SK-N-MC (cell line): ENCODE results near the gene MACROD2.
"Not testable (repeated sequence)": the region's sequence is repeated elsewhere in the genome, so short reads cannot be mapped to it uniquely, and the experiment has no call there.

Experiments
- DNase-seq: peaks from one replicate; pipeline ENCODE4 v3.0.0-alpha.2; 2011; ENCODE audit warnings: low read depth, low spot score
- H3K27ac ChIP-seq: fragments of 200-600 bp; sonication (generic); 2 replicates; pipeline ENCODE4 v1.5.1; 2016; ENCODE audit warnings: mixed run types
- H3K36me3 ChIP-seq: fragments of 200-600 bp; sonication (generic); 2 replicates; pipeline ENCODE4 v1.6.1; 2017; ENCODE audit warnings: antibody characterized with exemption, low read length, mixed read lengths; ENCODE audit not compliant: insufficient read depth
- H3K4me3 ChIP-seq: fragments of 200-600 bp; sonication (generic); 2 replicates; pipeline ENCODE4 v1.5.1; 2016
- H3K9ac ChIP-seq: fragments of 200-600 bp; sonication (generic); 2 replicates; pipeline ENCODE4 v1.8.0; 2017; ENCODE audit warnings: mixed run types, mixed read lengths; ENCODE audit not compliant: insufficient read length
- H3K9me3 ChIP-seq: fragments of 200-600 bp; sonication (generic); 2 replicates; pipeline ENCODE4 v1.6.1; 2017; ENCODE audit warnings: low read depth, mild to moderate bottlenecking, antibody characterized with exemption, low read length, moderate library complexity, mixed read lengths
- EZH2 ChIP-seq: fragments of 200-600 bp; sonication (generic); IDR thresholded peaks from one replicate; pipeline ENCODE4 v1.6.1; 2017; ENCODE audit warnings: antibody characterized with exemption
- FOXP2 ChIP-seq: optimal IDR thresholded peaks from 2 replicates; pipeline ENCODE3; 2011; ENCODE audit warnings: mild to moderate bottlenecking, moderate library complexity; ENCODE audit not compliant: insufficient read depth; ENCODE audit errors: extremely low read length, control extremely low read depth
- POLR2AphosphoS5 ChIP-seq: IDR thresholded peaks from 2 replicates; pipeline ENCODE4 v1.6.1; 2012; ENCODE audit warnings: mild to moderate bottlenecking, low read depth, low read length, borderline replicate concordance

Gene MACROD2

DNA sequence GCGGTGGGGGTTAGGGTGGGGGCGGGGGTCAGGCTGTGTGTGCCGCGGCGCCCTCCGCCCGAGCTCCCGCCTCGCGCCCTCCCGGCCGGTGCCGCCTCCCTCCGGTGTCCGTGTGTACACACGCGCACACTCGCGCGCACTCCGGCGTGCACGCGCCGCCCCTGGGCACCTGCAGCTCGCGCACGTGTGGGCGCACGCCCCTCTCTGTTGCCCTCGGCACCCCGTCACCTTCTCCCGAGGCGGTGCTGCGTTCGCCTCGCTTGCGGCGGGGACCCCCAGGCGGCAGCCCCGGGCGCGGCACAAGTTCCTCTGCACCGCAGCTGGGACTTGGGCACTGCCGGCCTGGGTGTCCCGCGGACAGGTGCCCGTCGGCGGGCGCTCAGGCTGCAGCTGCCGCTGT, 525 bp downstream of the MACROD2 start:
- TF ChIP-seq EZH2, result no peak
- no peak for TF ChIP-seq POLR2AphosphoS5
- no peak for TF ChIP-seq FOXP2
- no peak for DNase-seq
- peak overlapping the region; percentile 70 for H3K4me3 ChIP-seq
- H3K36me3 ChIP-seq, result no peaks in the 10 kb centered on the region
- H3K9me3 ChIP-seq, result no peaks in the 10 kb centered on the region
- H3K27ac ChIP-seq, result no peak overlapping the region
- H3K9ac ChIP-seq, result no peak overlapping the region

DNA sequence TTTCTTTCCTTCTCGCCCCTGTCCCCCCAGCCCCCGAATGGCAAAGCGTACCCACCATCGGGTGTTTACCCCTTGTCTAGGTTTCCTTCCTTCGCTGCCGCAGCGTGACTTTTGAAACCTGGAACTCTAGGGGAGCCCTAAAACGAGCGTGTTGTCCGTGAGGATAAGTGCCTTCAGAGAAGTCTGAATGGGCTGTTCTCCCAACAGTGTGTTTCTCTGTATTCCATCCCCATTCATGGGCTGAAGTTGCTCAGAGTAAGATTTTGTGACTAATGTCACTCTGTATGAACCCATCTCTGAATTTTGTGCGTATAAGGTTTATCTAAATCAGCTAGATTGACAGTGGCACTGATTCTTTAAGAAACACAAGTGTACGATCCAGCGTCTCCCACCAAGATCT, 949 bp downstream of the MACROD2 start:
- H3K9ac ChIP-seq, result no peak overlapping the region
- no peaks in the 10 kb centered on the region for H3K9me3 ChIP-seq
- DNase-seq, result no peak
- H3K36me3 ChIP-seq, result no peaks in the 10 kb centered on the region
- no peak for TF ChIP-seq EZH2
- TF ChIP-seq FOXP2, result no peak
- no peak for TF ChIP-seq POLR2AphosphoS5
- H3K27ac ChIP-seq, result no peak overlapping the region
- peak overlapping the region; percentile 70 for H3K4me3 ChIP-seq

DNA sequence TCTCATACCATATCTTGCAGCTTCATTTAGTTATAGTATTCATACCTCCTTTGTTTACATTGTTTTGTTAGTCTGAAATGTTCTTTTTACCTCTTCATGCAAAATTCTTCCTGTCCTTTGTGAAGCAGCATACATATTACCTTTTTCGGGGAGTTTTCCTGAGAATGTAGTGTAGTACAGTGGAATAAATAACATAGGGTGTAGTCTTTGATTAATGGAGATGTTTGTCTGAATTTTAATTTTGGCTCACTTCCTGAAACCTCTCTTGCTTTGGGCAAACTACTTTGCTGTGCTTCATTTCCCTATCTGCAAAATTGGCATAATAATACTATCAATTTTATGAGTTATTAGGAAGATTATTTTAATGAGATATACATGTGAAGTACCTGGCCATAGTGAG, 5.6 kb downstream of the MACROD2 start:
- H3K9ac ChIP-seq, result no peak overlapping the region
- no peak for DNase-seq
- no peak overlapping the region for H3K27ac ChIP-seq
- H3K36me3 ChIP-seq, result no peaks in the 10 kb centered on the region
- no peak overlapping the region for H3K4me3 ChIP-seq
- TF ChIP-seq EZH2 (no peak), POLR2AphosphoS5 (no peak), FOXP2 (no peak)
- H3K9me3 ChIP-seq, result no peaks in the 10 kb centered on the region

DNA sequence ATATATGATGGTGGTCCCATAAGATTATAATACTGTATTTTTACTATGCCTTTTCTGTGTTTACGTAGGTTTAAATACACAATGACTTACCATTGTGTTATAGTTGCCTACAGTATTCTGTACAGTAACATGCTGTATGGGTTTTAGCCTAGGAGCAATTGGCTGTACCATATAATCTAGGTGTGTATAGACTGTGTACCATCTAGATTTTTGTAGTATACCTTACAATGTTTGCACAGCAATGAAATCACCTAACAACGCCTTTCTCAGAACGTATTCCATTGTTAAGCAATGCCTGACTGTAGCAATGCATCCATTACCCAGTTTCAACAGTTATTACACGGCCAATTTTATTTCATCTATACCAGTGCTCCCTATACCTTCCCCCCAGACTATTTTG, 10.7 kb downstream of the MACROD2 start:
- H3K9me3 ChIP-seq, result no peaks in the 10 kb centered on the region
- TF ChIP-seq POLR2AphosphoS5, result no peak
- no peak for TF ChIP-seq EZH2
- TF ChIP-seq FOXP2, result no peak
- no peak overlapping the region for H3K27ac ChIP-seq
- no peaks in the 10 kb centered on the region for H3K36me3 ChIP-seq
- DNase-seq, result no peak
- H3K9ac ChIP-seq, result no peak overlapping the region
- no peak overlapping the region for H3K4me3 ChIP-seq

DNA sequence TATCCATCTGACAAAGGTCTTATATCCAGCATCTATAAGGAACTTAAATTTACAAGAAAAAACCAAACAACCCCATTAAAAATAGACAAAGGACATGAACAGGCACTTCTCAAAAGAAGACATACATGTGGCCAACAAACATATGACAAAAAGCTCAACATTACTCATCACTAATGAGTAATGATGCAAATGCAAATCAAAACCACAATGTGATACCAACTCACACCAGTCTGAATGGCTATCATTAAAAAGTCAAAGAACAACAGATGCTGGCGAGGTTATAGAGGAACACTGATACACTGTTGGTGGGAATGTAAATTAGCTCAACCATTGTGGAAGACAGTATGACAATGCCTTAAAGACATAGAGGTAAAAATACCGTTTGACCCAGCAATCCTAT, 13.9 kb downstream of the MACROD2 start:
- no peak overlapping the region for H3K9ac ChIP-seq
- DNase-seq, result no peak
- H3K9me3 ChIP-seq, result no peaks in the 10 kb centered on the region
- no peak for TF ChIP-seq POLR2AphosphoS5
- TF ChIP-seq EZH2, result no peak
- TF ChIP-seq FOXP2, result no peak
- H3K36me3 ChIP-seq, result no peaks in the 10 kb centered on the region
- H3K4me3 ChIP-seq, result no peak overlapping the region
- H3K27ac ChIP-seq, result no peak overlapping the region

DNA sequence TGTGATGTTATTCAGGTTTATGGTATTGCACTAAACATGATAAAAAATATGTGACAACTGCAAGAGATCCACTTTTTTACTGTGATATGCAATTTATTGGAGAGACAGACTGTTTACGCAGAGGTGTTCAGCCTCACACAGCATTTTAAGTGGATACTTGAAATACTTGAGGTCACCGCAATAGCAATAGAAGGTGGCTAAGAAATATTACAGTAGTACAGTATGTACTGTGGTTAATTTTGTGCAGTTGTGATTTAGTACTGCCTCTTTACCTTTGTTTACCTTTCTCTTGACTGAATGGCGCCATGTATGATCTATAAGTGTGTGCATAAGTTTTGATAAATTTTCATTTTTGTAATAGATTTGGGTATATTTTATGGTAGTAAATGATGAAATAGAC, 17.4 kb downstream of the MACROD2 start:
- Histone ChIP-seq H3K9me3 (no peaks in the 10 kb centered on the region), H3K27ac (no peak overlapping the region), H3K4me3 (no peak overlapping the region), H3K36me3 (no peaks in the 10 kb centered on the region), H3K9ac (no peak overlapping the region)
- no peak for DNase-seq
- TF ChIP-seq EZH2, result no peak
- TF ChIP-seq POLR2AphosphoS5, result no peak
- no peak for TF ChIP-seq FOXP2

DNA sequence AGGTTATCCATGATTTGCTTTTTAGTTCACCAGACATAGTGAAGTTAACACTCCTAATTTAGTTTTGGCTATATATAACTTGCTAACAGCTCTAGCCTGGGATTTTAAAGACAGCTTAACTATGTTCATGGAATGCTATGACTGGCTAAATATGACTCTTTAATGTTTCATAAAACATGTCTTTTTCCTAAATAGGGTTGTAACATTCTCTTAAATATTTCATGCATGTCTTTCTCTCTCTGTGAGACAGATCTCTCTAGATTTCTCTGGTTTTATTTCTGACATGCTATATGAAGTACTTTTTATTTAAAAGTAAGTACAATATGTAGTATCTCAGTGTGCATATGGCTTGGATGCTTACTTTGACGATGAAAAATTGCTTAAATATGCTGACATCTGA, 35.7 kb downstream of the MACROD2 start:
- TF ChIP-seq EZH2 (no peak), POLR2AphosphoS5 (no peak), FOXP2 (no peak)
- no peak for DNase-seq
- no peak overlapping the region for H3K4me3 ChIP-seq
- H3K9ac ChIP-seq, result no peak overlapping the region
- no peaks in the 10 kb centered on the region for H3K36me3 ChIP-seq
- H3K9me3 ChIP-seq, result no peaks in the 10 kb centered on the region
- no peak overlapping the region for H3K27ac ChIP-seq

DNA sequence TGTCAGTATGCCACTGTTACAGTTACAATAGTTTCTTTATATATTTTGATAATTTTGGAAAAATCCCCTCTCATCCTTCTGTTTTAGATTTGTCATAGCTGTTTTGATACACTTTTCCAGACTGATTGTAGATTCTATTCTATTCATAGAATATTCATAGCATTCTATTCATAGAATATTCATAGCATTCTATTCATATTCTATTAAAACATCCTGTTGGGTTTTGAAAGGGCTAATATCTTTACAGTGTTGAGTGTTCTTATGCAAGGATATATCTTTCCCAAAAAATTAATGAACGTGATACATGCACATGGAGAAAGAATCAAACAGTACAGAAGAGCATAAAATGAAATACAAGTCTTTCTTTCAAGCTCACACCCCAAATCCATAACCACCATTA, 38.0 kb downstream of the MACROD2 start:
- no peak overlapping the region for H3K27ac ChIP-seq
- no peak for DNase-seq
- no peak overlapping the region for H3K9ac ChIP-seq
- no peak overlapping the region for H3K4me3 ChIP-seq
- no peak for TF ChIP-seq POLR2AphosphoS5
- no peaks in the 10 kb centered on the region for H3K9me3 ChIP-seq
- H3K36me3 ChIP-seq, result no peaks in the 10 kb centered on the region

DNA sequence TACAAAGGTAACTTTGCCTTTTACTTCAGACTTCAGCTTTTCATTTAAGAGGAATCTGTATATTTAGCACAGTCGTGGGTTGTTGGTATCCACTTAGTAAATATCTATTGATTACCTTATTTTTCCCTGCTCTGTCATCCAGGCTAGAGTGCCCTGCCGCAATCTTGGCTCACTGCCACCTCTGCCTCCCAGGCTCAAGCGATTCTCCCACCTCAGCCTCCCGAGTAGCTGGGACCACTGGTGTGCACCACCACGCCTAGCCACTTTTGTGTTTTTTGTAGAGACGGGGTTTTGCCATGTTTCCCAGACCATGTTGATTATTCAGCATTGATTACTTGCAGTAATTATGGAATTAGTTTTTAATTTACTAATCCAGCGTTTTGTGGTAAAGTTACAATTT, 41.3 kb downstream of the MACROD2 start:
- H3K4me3 ChIP-seq, result no peak overlapping the region
- H3K9ac ChIP-seq, result no peak overlapping the region
- TF ChIP-seq POLR2AphosphoS5, result no peak
- no peak for TF ChIP-seq FOXP2
- no peak for TF ChIP-seq EZH2

DNA sequence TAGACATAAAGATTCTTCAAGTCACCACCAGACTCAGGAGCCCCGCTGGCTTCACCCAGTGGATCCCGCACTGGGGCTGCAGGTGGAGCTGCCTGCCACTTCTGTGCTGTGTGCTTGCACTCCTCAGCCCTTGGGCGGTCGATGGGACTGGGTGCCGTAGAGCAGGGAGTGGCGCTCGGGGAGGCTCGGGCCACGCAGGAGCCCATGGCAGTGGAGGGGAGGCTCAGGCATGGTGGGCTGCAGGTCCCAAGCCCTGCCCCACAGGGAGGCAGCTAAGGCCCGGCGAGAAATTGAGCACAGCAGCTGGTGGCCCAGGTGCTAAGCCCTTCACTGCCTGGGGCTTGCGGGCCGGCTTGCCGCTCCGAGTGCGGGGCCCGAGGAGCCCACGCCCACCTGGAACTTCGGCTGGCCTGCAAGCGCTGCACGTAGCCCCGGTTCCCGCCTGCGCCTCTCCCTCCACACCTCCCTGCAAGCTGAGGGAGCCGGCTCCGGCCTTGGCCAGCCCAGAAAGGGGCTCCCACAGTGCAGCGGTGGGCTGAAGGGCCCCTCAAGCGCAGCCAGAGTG, 49.5 kb downstream of the MACROD2 start:
- not testable (repeated sequence) for H3K4me3 ChIP-seq, H3K9me3 ChIP-seq, H3K9ac ChIP-seq, H3K27ac ChIP-seq, H3K36me3 ChIP-seq, DNase-seq

More for the DNA sequence above, 41.3 kb downstream of the MACROD2 start:
- Histone ChIP-seq H3K9me3 (no peaks in the 10 kb centered on the region), H3K27ac (no peak overlapping the region), H3K36me3 (no peaks in the 10 kb centered on the region)
- DNase-seq, result no peak
